Measurements from ENCODE around the gene CCDC88C. TPM values are rescaled to one million over a fixed set of nuclear protein-coding genes. Genes with fewer than 3 reads are reported as not detected.

The CCDC88C gene
- total and polyA plus RNA-seq, 2 experiments from 2014 or later: 23.6 to 60.7 TPM

- H3K4me1 Mint-ChIP-seq: peaks cover 3% of the 10 kb centered on the region; the same call in 2 of the 3 replicates
Measured at GRCh38 chr14:91339671-91340369, 77.8 kb downstream of the CCDC88C start.

More at GRCh38 chr14:91339671-91340369, 77.8 kb downstream of the CCDC88C start:
- H3K4me2 ChIP-seq: no peak overlapping the region
- no peaks in the 10 kb centered on the region for H3F3A ChIP-seq (replicated peaks; ENCODE audit: low read depth)
- Mint-ChIP-seq H3K27ac (no peak overlapping the region), H3K27me3 (ENCODE audit: insufficient read depth, low read depth, poor library complexity) (peaks cover 15% of the 10 kb centered on the region), H3K36me3 (ENCODE audit: low read depth) (peaks cover 14% of the 10 kb centered on the region), H3K4me3 (no peak overlapping the region), H3K9me3 (no peaks in the 10 kb centered on the region)
- H4K20me1 ChIP-seq (replicated peaks; ENCODE audit: insufficient read depth): no peaks in the 10 kb centered on the region; the same call in 1 of the 2 replicates
- H3K27me3 ChIP-seq (ENCODE audit: insufficient read depth): no peaks in the 10 kb centered on the region
- DNase-seq (ENCODE audit: low spot score) (no peak), ATAC-seq (no peak)
- H3K79me2 ChIP-seq (replicated peaks; ENCODE audit: insufficient read depth): no peaks in the 10 kb centered on the region; the same call in 1 of the 2 replicates
- H3K9me2 ChIP-seq (ENCODE audit: insufficient read depth): no peaks in the 10 kb centered on the region
- H3K27ac ChIP-seq (ENCODE audit: low read depth): no peak overlapping the region
- H3K4me1 ChIP-seq (ENCODE audit: insufficient read depth): no peaks in the 10 kb centered on the region
- no peak overlapping the region for H2AFZ ChIP-seq
- TF ChIP-seq REST (IDR thresholded peaks at IDR 0.05; ENCODE audit: unreplicated experiment) (no peak), STAT1 (IDR thresholded peaks at IDR 0.05; ENCODE audit: unreplicated experiment) (no peak), ZNF114 (CRISPR knock-in tag; IDR thresholded peaks at IDR 0.05) (no peak), CTCF (conservative IDR thresholded peaks at IDR 0.05; ENCODE audit: low read depth in 2 of 2) (no peak), ZNF462 (CRISPR knock-in tag; IDR thresholded peaks at IDR 0.05) (no peak), ETS1 (IDR thresholded peaks at IDR 0.05) (no peak), EZH2 (IDR thresholded peaks at IDR 0.05; ENCODE audit: low read depth, unreplicated experiment) (no peak), EZH2phosphoT487 (IDR thresholded peaks at IDR 0.05; ENCODE audit: unreplicated experiment) (no peak), JUNB (IDR thresholded peaks at IDR 0.05; ENCODE audit: unreplicated experiment) (no peak), POLR2AphosphoS5 (IDR thresholded peaks at IDR 0.05; ENCODE audit: low read depth) (no peak), ZNF331 (CRISPR knock-in tag; IDR thresholded peaks at IDR 0.05; ENCODE audit: low read depth) (no peak), NANOG (IDR thresholded peaks at IDR 0.05; ENCODE audit: borderline replicate concordance) (no peak), CREB1 (CRISPR knock-in tag; IDR thresholded peaks at IDR 0.05; ENCODE audit: low read depth) (no peak)
- H3K4me3 ChIP-seq: no peak overlapping the region
- H3K36me3 ChIP-seq (ENCODE audit: insufficient read depth): no peaks in the 10 kb centered on the region
